Activated B cell treated with CpG ODN at 0.5 μM for 24 hours (primary cell): ENCODE data around the gene PTGFRN. TPM values are rescaled to one million over a fixed set of nuclear protein-coding genes. Genes with fewer than 3 reads are reported as not detected.
"Not testable (repeated sequence)": the region's sequence is repeated elsewhere in the genome, so short reads cannot be mapped to it uniquely, and the experiment has no call there.

Experiments
- ATAC-seq: fragments of 200-7000 bp; cut with Tn5 transposase; one replicate; pipeline ENCODE4 v1.10.0; 2021; ENCODE audit warnings: low read depth, mild to moderate bottlenecking, moderate library complexity
- CTCF ChIA-PET: fragments of 350-600 bp; sonication (Branson Sonifier 250); formaldehyde crosslinking; loops from one replicate; lab custom pipeline; 2021; ENCODE audit warnings: antibody characterized with exemption; lab: Charles Lee
- POLR2A ChIA-PET: fragments of 350-600 bp; sonication (Branson Sonifier 250); formaldehyde crosslinking; loops from one replicate; lab custom pipeline; 2021; ENCODE audit warnings: antibody characterized with exemption; lab: Charles Lee
- DNase-seq: peaks from one replicate; pipeline ENCODE4 v3.0.0; 2022
- H3K27ac Mint-ChIP-seq: one replicate; pipeline ENCODE4 v1.8.0; 2020; ENCODE audit warnings: mixed read lengths
- H3K27me3 Mint-ChIP-seq: one replicate; pipeline ENCODE4 v1.8.0; 2021; ENCODE audit warnings: mixed read lengths
- H3K36me3 Mint-ChIP-seq: one replicate; pipeline ENCODE4 v1.8.0; 2021; ENCODE audit warnings: low read depth, mixed read lengths
- H3K4me1 Mint-ChIP-seq: one replicate; pipeline ENCODE4 v1.8.0; 2021; ENCODE audit warnings: mixed read lengths
- H3K4me3 Mint-ChIP-seq: one replicate; pipeline ENCODE4 v1.8.0; 2020; ENCODE audit warnings: mild to moderate bottlenecking, mixed read lengths
- H3K9me3 Mint-ChIP-seq: one replicate; pipeline ENCODE4 v1.8.0; 2020; ENCODE audit warnings: mixed read lengths
- intact Hi-C: fragments of 100-400 bp; cut with micrococcal nuclease; formaldehyde crosslinking; loops from one replicate; pipeline ENCODE4 v1.15.1; 2024
- total RNA-seq: library from RNA; stranded (reverse); gene quantifications from 2 replicates; pipeline ENCODE4 v1.2.3, GENCODE V29; 2022
- TF ChIP-seq, protein P1 (sequence below): fragments of 200-600 bp; IDR thresholded peaks from one replicate; pipeline ENCODE4 v1.8.0; 2022; ENCODE audit warnings: antibody characterized with exemption, mild to moderate bottlenecking

The PTGFRN gene
- total RNA-seq, 1 donor from 2014 or later, result not detected

DNA sequence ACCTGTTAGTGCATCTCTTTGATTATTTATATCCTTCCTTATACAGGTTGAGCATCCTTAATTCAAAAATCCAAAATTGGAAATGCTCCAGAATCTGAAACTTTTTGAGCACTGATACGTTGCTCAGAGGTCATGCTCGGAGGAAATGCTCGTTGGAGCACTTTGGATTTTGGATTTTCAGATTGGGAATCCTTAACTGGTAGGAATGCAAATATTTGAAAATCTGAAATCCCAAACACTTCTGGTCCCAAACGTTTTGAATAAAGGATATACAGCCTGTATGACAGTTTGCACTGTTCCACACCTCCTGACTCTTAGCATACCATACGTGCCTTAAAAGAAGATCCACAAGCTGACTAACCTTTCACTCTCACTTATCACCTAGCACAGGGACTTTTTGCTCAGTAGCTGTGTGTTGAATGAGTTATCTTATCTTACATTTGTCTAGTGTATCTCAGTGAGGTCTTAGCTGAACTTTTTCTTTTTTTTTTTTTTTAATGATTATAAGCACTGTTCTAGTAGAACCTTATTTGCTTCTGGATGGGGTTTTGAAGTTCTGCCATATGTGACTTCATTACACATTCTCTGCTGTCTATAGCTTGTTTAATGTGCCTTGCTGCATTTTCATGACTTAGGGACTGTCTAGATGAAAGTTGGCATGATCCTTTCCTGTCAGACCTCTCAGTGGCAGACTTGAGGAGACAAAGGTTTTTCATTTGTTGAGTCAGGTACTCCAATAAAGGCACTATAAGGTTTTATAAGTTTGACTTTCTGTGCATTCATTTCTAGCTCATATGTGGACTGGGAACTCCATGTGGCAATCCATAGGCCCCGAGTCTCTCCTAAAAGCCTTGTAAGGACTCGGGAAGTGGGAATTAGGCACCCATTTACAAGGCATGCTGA, 21.6 kb downstream of the PTGFRN start:
- ChIA-PET POLR2A (no interaction called here), CTCF (no interaction called here)
- no peak overlapping the region for H3K4me3 Mint-ChIP-seq
- no peak for DNase-seq
- H3K27me3 Mint-ChIP-seq, result peaks cover 2% of the 10 kb centered on the region
- no peaks in the 10 kb centered on the region for H3K36me3 Mint-ChIP-seq
- no peaks in the 10 kb centered on the region for H3K9me3 Mint-ChIP-seq
- TF ChIP-seq, protein P1, sequence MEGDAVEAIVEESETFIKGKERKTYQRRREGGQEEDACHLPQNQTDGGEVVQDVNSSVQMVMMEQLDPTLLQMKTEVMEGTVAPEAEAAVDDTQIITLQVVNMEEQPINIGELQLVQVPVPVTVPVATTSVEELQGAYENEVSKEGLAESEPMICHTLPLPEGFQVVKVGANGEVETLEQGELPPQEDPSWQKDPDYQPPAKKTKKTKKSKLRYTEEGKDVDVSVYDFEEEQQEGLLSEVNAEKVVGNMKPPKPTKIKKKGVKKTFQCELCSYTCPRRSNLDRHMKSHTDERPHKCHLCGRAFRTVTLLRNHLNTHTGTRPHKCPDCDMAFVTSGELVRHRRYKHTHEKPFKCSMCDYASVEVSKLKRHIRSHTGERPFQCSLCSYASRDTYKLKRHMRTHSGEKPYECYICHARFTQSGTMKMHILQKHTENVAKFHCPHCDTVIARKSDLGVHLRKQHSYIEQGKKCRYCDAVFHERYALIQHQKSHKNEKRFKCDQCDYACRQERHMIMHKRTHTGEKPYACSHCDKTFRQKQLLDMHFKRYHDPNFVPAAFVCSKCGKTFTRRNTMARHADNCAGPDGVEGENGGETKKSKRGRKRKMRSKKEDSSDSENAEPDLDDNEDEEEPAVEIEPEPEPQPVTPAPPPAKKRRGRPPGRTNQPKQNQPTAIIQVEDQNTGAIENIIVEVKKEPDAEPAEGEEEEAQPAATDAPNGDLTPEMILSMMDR, result no peak
- H3K4me1 Mint-ChIP-seq, result no peaks in the 10 kb centered on the region
- intact Hi-C loops, result loop anchor here (5.0 to 10.0 kb wide), 2 partner anchors 194 to 356 kb away; partner anchors contain the start of gene CD58
- no peak overlapping the region for H3K27ac Mint-ChIP-seq
- ATAC-seq, result no peak

DNA sequence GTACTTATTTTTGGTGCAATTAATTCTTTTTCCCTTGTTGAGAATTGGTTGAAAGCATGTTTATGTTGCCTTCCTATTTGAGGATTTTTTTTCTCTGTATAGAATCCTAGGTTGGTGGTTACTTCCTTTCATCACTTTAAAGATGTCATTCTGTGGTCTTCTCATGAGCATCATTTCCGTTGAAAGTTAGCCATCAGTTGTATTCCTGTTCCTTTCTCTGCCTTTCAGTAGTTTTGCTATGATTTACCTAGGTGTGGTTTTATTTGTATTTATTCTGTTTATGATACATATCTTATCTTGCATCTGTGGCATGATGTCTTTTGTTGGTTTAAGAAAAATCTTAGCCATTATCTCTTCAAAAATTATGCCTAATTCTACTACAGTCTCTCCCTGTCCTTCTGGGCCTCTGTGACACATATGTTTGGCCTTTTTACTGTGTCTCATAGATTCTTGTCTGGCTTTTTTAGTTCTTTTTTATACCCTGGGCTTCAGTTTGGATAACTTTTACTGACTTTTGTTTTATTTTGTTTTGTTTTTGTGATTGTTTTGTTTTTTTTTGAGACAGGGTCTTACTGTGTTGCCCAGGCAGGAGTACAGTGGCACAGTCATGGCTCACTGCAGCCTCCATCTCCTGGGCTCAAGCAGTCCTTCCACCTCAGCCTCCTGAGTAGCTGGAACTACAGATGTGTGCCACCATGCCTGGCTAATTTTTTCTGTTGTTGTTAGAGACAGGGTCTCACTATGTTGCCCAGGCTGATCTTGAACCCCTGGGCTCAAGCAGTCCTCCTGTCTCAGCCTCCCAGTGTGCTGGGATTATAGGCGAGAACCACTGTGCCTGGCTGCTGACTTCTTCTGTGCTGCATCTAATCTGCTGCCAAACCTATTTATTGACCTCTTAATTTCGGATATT, 24.1 kb downstream of the PTGFRN start:
- TF ChIP-seq, protein P1, result no peak

DNA sequence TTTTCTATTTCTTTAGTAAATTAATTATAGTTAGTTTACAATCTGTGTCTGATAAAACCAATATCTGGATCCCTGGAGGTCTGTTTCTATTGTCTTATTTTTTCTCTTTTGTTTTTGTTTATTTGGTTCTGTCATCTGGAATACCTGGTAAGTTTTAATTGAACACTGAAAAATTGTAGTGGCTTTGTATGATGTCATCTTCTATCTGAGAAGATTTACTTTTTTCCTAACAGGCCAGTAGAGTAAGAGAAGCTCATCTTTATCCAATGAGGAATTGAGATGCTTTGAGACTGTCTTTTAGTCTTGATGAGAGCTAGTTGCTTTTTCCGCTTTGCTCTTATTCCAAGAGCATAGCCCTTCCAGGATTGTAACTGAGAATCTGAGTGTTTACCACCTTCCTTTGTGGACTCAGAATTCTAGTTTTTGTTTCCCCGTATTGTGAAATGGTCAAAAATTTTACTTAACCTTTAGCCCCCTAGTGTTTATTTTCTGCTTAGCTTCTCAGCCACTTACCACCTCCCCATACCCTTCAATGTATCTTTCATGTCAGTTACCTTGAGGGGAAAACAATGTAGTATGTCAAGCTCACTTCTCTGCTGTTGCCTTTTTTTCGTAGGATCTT, 25.0 kb downstream of the PTGFRN start:
- no peak for ATAC-seq

More for the DNA sequence above, 24.1 kb downstream of the PTGFRN start:
- Mint-ChIP-seq H3K4me1 (no peaks in the 10 kb centered on the region), H3K9me3 (no peaks in the 10 kb centered on the region), H3K27me3 (peaks cover 7% of the 10 kb centered on the region), H3K27ac (no peak overlapping the region), H3K4me3 (no peak overlapping the region), H3K36me3 (no peaks in the 10 kb centered on the region)
- ChIA-PET CTCF (interaction anchor here (1.1 to 1.7 kb wide), 2 partner anchors 196 to 795 kb away, joined by 3 to 4 read pairs; no protein-coding TSS in a partner anchor), POLR2A (no interaction called here)
- DNase-seq (no peak), ATAC-seq (no peak)
- intact Hi-C loops, result loop anchor here (5.0 to 10.0 kb wide), 2 partner anchors 197 to 359 kb away; partner anchors contain the start of gene CD58

DNA sequence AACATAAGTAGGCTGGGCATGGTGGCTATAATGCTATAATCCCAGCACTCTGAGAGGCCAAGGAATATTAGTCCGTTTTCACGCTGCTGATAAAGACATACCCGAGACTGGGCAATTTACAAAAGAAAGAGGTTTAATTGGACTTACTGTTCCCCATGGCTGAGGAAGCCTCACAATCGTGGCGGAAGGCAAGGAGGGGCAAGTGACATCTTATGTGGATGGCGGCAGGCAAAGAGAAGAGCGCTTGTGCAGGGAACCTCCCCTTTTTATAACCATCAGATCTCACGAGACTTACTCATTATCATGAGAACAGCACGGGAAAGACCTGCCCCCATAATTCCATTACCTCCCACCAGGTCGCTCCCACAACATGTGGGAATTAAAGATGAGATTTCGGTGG, 28.5 kb downstream of the PTGFRN start:
- TF ChIP-seq, protein P1, result no peak
- no peak for DNase-seq
- Mint-ChIP-seq H3K36me3 (no peaks in the 10 kb centered on the region), H3K9me3 (no peaks in the 10 kb centered on the region), H3K27ac (no peak overlapping the region), H3K27me3 (peaks cover 7% of the 10 kb centered on the region), H3K4me1 (no peaks in the 10 kb centered on the region), H3K4me3 (no peak overlapping the region)
- CTCF ChIA-PET, result no interaction called here
- POLR2A ChIA-PET, result no interaction called here
- no peak for ATAC-seq
- intact Hi-C loops, result loop anchor here (10.0 kb wide), 1 partner anchor 363 kb away; the partner anchor contains the start of gene CD58

More for the DNA sequence above, 25.0 kb downstream of the PTGFRN start:
- Mint-ChIP-seq H3K27ac (no peak overlapping the region), H3K36me3 (no peaks in the 10 kb centered on the region), H3K4me1 (no peaks in the 10 kb centered on the region), H3K9me3 (no peaks in the 10 kb centered on the region), H3K27me3 (peaks cover 7% of the 10 kb centered on the region), H3K4me3 (no peak overlapping the region)
- ChIA-PET CTCF (interaction anchor here (1.1 to 1.7 kb wide), 2 partner anchors 197 to 796 kb away, joined by 3 to 4 read pairs; no protein-coding TSS in a partner anchor), POLR2A (no interaction called here)
- TF ChIP-seq, protein P1, result no peak
- DNase-seq, result no peak
- intact Hi-C loops, result loop anchor here (5.0 to 10.0 kb wide), 2 partner anchors 197 to 360 kb away; partner anchors contain the start of gene CD58

DNA sequence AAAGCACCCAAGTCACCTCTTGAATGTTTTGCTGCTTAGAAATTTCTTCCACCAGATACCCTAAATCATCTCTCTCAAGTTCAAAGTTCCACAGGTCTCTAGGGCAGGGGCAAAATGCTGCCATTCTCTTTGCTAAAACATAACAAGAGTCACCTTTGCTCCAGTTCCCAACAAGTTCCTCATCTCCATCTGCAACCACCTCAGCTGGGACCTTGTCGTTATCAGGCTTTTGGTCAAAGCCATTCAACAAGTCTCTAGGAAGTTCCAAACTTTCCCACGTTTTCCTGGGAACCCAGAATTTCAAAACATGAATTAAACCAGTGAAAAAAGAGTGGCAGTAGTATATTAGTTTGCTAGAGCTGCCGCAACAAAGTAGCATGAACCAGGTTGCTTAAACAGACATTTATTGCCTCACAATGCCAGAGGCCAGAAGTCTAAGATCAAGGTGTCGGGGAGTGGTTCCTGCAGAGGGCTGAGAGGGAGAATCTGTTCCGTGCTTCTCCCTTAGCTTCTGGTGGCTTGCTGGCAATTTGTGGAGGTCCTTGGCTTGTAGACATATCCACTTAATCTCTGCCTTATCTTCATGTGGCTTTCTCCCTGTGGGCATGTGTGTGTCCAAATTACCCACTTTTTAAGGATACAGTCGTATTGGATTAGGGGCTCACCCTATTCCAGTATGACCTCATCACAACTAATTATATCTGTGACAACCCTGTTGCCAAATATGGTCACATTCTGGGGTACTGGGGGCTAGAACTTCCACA, 30.2 kb downstream of the PTGFRN start:
- H3K27ac Mint-ChIP-seq, H3K36me3 Mint-ChIP-seq, H3K4me3 Mint-ChIP-seq, CTCF ChIA-PET, H3K4me1 Mint-ChIP-seq, POLR2A ChIA-PET, DNase-seq, H3K9me3 Mint-ChIP-seq, ATAC-seq, H3K27me3 Mint-ChIP-seq: not testable (repeated sequence)
- intact Hi-C loops, result loop anchor here (10.0 kb wide), 1 partner anchor 365 kb away; the partner anchor contains the start of gene CD58
